WTC11 (cell line): ENCODE measurements around the gene FAM47E. TPM values are rescaled to one million over a fixed set of nuclear protein-coding genes. Genes with fewer than 3 reads are reported as not detected.

Experiments used
- ATAC-seq: fragments of 200-7000 bp; cut with Tn5 transposase; 2 replicates; pipeline ENCODE4 v1.10.0; 2021; ENCODE audit warnings: mild to moderate bottlenecking, moderate library complexity
- CTCF ChIA-PET: fragments of 300-600 bp; sonication (Branson Sonifier 250); formaldehyde crosslinking; loops from one replicate; lab custom pipeline; 2021; ENCODE audit warnings: antibody characterized with exemption; lab: Charles Lee
- POLR2A ChIA-PET: fragments of 350-600 bp; sonication (Branson Sonifier 250); formaldehyde crosslinking; loops from one replicate; lab custom pipeline; 2021; ENCODE audit warnings: antibody characterized with exemption; lab: Charles Lee
- DNase-seq: peaks from one replicate; pipeline ENCODE4 v3.0.0; 2021; ENCODE audit warnings: low spot score
- H3K27ac Mint-ChIP-seq: 2 replicates; pipeline ENCODE4 v1.8.0; 2021; ENCODE audit warnings: mixed read lengths
- H3K27me3 Mint-ChIP-seq: 2 replicates; pipeline ENCODE4 v1.8.0; 2021; ENCODE audit warnings: low read depth, mild to moderate bottlenecking, moderate library complexity, mixed read lengths
- H3K36me3 Mint-ChIP-seq: 2 replicates; pipeline ENCODE4 v1.8.0; 2021; ENCODE audit warnings: mixed read lengths
- H3K4me1 Mint-ChIP-seq: 2 replicates; pipeline ENCODE4 v1.8.0; 2022; ENCODE audit warnings: mixed read lengths
- H3K4me3 Mint-ChIP-seq: 2 replicates; pipeline ENCODE4 v1.8.0; 2021; ENCODE audit warnings: mild to moderate bottlenecking, moderate library complexity, mixed read lengths
- H3K9me3 Mint-ChIP-seq: 2 replicates; pipeline ENCODE4 v1.8.0; 2021; ENCODE audit warnings: mixed read lengths
- AFF4 ChIP-seq: sonication (generic); formaldehyde crosslinking; IDR thresholded peaks from 2 replicates; pipeline ENCODE4 v1.8.1; 2023; ENCODE audit warnings: mild to moderate bottlenecking, missing genetic modification reagents, borderline replicate concordance
- CREB1 ChIP-seq: sonication (generic); formaldehyde crosslinking; IDR thresholded peaks from 2 replicates; pipeline ENCODE4 v1.8.0; 2023; ENCODE audit warnings: mild to moderate bottlenecking, missing genetic modification reagents
- JAZF1 ChIP-seq: fragments of 250-450 bp; sonication (Bioruptor Pico); IDR thresholded peaks from 2 replicates; pipeline ENCODE4 v1.9.0; 2021; ENCODE audit warnings: moderate library complexity, mild to moderate bottlenecking, inconsistent platforms
- MAX ChIP-seq: sonication (generic); formaldehyde crosslinking; IDR thresholded peaks from 2 replicates; pipeline ENCODE4 v1.8.0; 2022; ENCODE audit warnings: mild to moderate bottlenecking, missing genetic modification reagents
- MXD4 ChIP-seq: fragments of 250-450 bp; sonication (Bioruptor Pico); IDR thresholded peaks from 2 replicates; pipeline ENCODE4 v1.8.0; 2021; ENCODE audit warnings: mild to moderate bottlenecking, moderate library complexity, borderline replicate concordance
- NFATC4 ChIP-seq: fragments of 250-450 bp; sonication (Bioruptor Pico); IDR thresholded peaks from 2 replicates; pipeline ENCODE4 v1.9.0; 2021; ENCODE audit warnings: mild to moderate bottlenecking
- NFE2L1 ChIP-seq: sonication (generic); formaldehyde crosslinking; IDR thresholded peaks from 2 replicates; pipeline ENCODE4 v1.8.1; 2023; ENCODE audit warnings: missing genetic modification reagents
- NR1H2 ChIP-seq: sonication (generic); formaldehyde crosslinking; IDR thresholded peaks from 2 replicates; pipeline ENCODE4 v1.9.0; 2021; ENCODE audit warnings: mild to moderate bottlenecking, moderate library complexity, missing genetic modification reagents
- PREB ChIP-seq: sonication (generic); formaldehyde crosslinking; IDR thresholded peaks from 2 replicates; pipeline ENCODE4 v1.8.1; 2022; ENCODE audit warnings: mild to moderate bottlenecking, missing genetic modification reagents, moderate library complexity, borderline replicate concordance
- SMAD4 ChIP-seq: sonication (generic); formaldehyde crosslinking; IDR thresholded peaks from 2 replicates; pipeline ENCODE4 v1.8.0; 2022; ENCODE audit warnings: mild to moderate bottlenecking, missing genetic modification reagents
- TCF7 ChIP-seq: sonication (generic); formaldehyde crosslinking; IDR thresholded peaks from 2 replicates; pipeline ENCODE4 v1.8.0; 2022; ENCODE audit warnings: mild to moderate bottlenecking, low read depth, missing genetic modification reagents, moderate library complexity
- TEAD1 ChIP-seq: sonication (generic); formaldehyde crosslinking; IDR thresholded peaks from 2 replicates; pipeline ENCODE4 v1.8.0; 2022; ENCODE audit warnings: mild to moderate bottlenecking, missing genetic modification reagents
- USF1 ChIP-seq: sonication (generic); formaldehyde crosslinking; IDR thresholded peaks from 2 replicates; pipeline ENCODE4 v1.8.0; 2022; ENCODE audit warnings: mild to moderate bottlenecking, missing genetic modification reagents
- ZBTB21 ChIP-seq: sonication (generic); formaldehyde crosslinking; IDR thresholded peaks from 2 replicates; pipeline ENCODE4 v1.8.1; 2023; ENCODE audit warnings: mild to moderate bottlenecking, missing genetic modification reagents, borderline replicate concordance
- ZNF138 ChIP-seq: sonication (generic); formaldehyde crosslinking; conservative IDR thresholded peaks from 2 replicates; pipeline ENCODE4 v1.8.1; 2022; ENCODE audit warnings: mild to moderate bottlenecking, moderate library complexity, missing genetic modification reagents
- ZNF232 ChIP-seq: sonication (generic); formaldehyde crosslinking; IDR thresholded peaks from 2 replicates; pipeline ENCODE4 v1.8.0; 2022; ENCODE audit warnings: mild to moderate bottlenecking, missing genetic modification reagents
- ZNF281 ChIP-seq: sonication (generic); formaldehyde crosslinking; IDR thresholded peaks from 2 replicates; pipeline ENCODE4 v1.8.0; 2023; ENCODE audit warnings: mild to moderate bottlenecking, missing genetic modification reagents
- ZNF416 ChIP-seq: fragments of 250-450 bp; sonication (Bioruptor Pico); IDR thresholded peaks from 2 replicates; pipeline ENCODE4 v1.9.0; 2021; ENCODE audit warnings: mild to moderate bottlenecking, inconsistent platforms
- ZNF423 ChIP-seq: fragments of 250-450 bp; sonication (Bioruptor Pico); IDR thresholded peaks from 2 replicates; pipeline ENCODE4 v2.1.2; 2022; ENCODE audit warnings: mild to moderate bottlenecking, moderate library complexity
- ZNF512 ChIP-seq: sonication (generic); formaldehyde crosslinking; IDR thresholded peaks from 2 replicates; pipeline ENCODE4 v1.8.1; 2022; ENCODE audit warnings: missing genetic modification reagents, borderline replicate concordance
- ZNF671 ChIP-seq: fragments of 250-450 bp; sonication (Bioruptor Pico); IDR thresholded peaks from 2 replicates; pipeline ENCODE4 v1.8.0; 2021; ENCODE audit warnings: mild to moderate bottlenecking
- total RNA-seq: library from RNA; stranded (reverse); gene quantifications from 3 replicates; pipeline ENCODE4 v1.2.3, GENCODE V29; 2021

Gene FAM47E
- total RNA-seq, 1 experiment from 2014 or later, result 1.4 TPM

GRCh38 chr4:76315267-76315918 is 63.9 kb downstream of the FAM47E start:
- H3K27me3 Mint-ChIP-seq, result 0 out of 2 replicates have a peak, but pooled peaks cover 5% of the 10 kb centered on the region
- CTCF ChIA-PET, result interaction anchor here (1.8 kb wide), 1 partner anchor 63 kb away, joined by 5 read pairs; no protein-coding TSS in a partner anchor
- H3K4me1 Mint-ChIP-seq, result no peaks in the 10 kb centered on the region
- POLR2A ChIA-PET, result no interaction called here
- H3K27ac Mint-ChIP-seq, result no peak overlapping the region
- H3K36me3 Mint-ChIP-seq, result 0 out of 2 replicates have a peak, but pooled peaks cover 3% of the 10 kb centered on the region
- peaks cover 38% of the 10 kb centered on the region for H3K9me3 Mint-ChIP-seq
- ATAC-seq (no peak), DNase-seq (no peak)
- H3K4me3 Mint-ChIP-seq, result no peak overlapping the region
- no peak for TF ChIP-seq NFATC4 (CRISPR knock-in tag)
- no peak for TF ChIP-seq ZNF281 (CRISPR knock-in tag)
- TF ChIP-seq TCF7 (CRISPR knock-in tag), result no peak
- TF ChIP-seq TEAD1 (CRISPR knock-in tag), result no peak
- no peak for TF ChIP-seq USF1
- TF ChIP-seq NR1H2, result no peak
- no peak for TF ChIP-seq JAZF1 (CRISPR knock-in tag)
- TF ChIP-seq PREB (CRISPR knock-in tag), result no peak

- Mint-ChIP-seq H3K27me3 (0 out of 2 replicates have a peak, but pooled peaks cover 5% of the 10 kb centered on the region), H3K36me3 (0 out of 2 replicates have a peak, but pooled peaks cover 3% of the 10 kb centered on the region), H3K4me3 (no peak overlapping the region), H3K9me3 (peaks cover 45% of the 10 kb centered on the region), H3K27ac (no peak overlapping the region), H3K4me1 (no peaks in the 10 kb centered on the region)
- POLR2A ChIA-PET, result interaction anchor here (0.6 kb wide), 1 partner anchor 604 kb away, joined by 3 read pairs; no protein-coding TSS in a partner anchor
- CTCF ChIA-PET, result interaction anchor here (1.8 kb wide), 1 partner anchor 62 kb away, joined by 5 read pairs; no protein-coding TSS in a partner anchor
- ATAC-seq (no peak), DNase-seq (no peak)
- no peak for TF ChIP-seq ZNF671 (CRISPR knock-in tag)
- no peak for TF ChIP-seq ZNF512
- no peak for TF ChIP-seq ZNF138 (CRISPR knock-in tag)
- TF ChIP-seq ZBTB21 (CRISPR knock-in tag), result no peak
- no peak for TF ChIP-seq ZNF423 (CRISPR knock-in tag)
- no peak for TF ChIP-seq NFATC4 (CRISPR knock-in tag)
- TF ChIP-seq NFE2L1 (CRISPR knock-in tag), result no peak
- no peak for TF ChIP-seq MAX (CRISPR knock-in tag)
- TF ChIP-seq ZNF232 (CRISPR knock-in tag), result no peak
- TF ChIP-seq ZNF416 (CRISPR knock-in tag), result no peak
- TF ChIP-seq SMAD4, result no peak
- no peak for TF ChIP-seq MXD4 (CRISPR knock-in tag)
- TF ChIP-seq AFF4 (CRISPR knock-in tag), result no peak
- no peak for TF ChIP-seq CREB1 (CRISPR knock-in tag)
Observed at GRCh38 chr4:76316131-76316530, 64.6 kb downstream of the FAM47E start.
